Cardiac muscle cell (in vitro differentiated cells and primary cell): ENCODE results near the gene LYRM7. TPM values are rescaled to one million over a fixed set of nuclear protein-coding genes. Genes with fewer than 3 reads are reported as not detected.

ENCODE experiments used
- DNase-seq, 2 donors: peaks; one replicate each; pipeline versions ENCODE4 v3.0.0 to v3.0.0-alpha.2; 2010 to 2017; ENCODE audit warnings: low read depth in 1 of 2, low spot score in 1 of 2
- H3K27ac ChIP-seq: fragments of 200-600 bp; sonication (generic); 2 replicates; pipeline ENCODE4 v1.5.1; 2016
- H3K27me3 ChIP-seq: fragments of 200-600 bp; sonication (generic); 2 replicates; pipeline ENCODE4 v1.6.0; 2016; ENCODE audit warnings: control low read depth
- H3K36me3 ChIP-seq: fragments of 200-600 bp; sonication (generic); 2 replicates; pipeline ENCODE4 v1.5.1; 2016; ENCODE audit warnings: control low read depth
- H3K4me1 ChIP-seq: fragments of 200-600 bp; sonication (generic); 2 replicates; pipeline ENCODE4 v1.8.1; 2017; ENCODE audit warnings: low read depth, mild to moderate bottlenecking, mixed run types
- H3K4me3 ChIP-seq: fragments of 200-600 bp; sonication (generic); 2 replicates; pipeline ENCODE4 v1.5.1; 2016; ENCODE audit warnings: mild to moderate bottlenecking
- H3K9me3 ChIP-seq: fragments of 200-600 bp; sonication (generic); 2 replicates; pipeline ENCODE4 v1.5.1; 2017; ENCODE audit warnings: low read depth, mild to moderate bottlenecking, control low read depth
- polyA plus RNA-seq: library from polyadenylated mRNA; unstranded; fragments of >200 nt; fragmentation: Nextera tagmentation; extraction: Ambion mirVana; gene quantifications from 2 replicates; pipeline ENCODE4 v1.2.1, GENCODE V29; 2016
- total RNA-seq: library from RNA; depleted of rRNA; stranded (reverse); fragments of >200 nt; gene quantifications from 2 replicates; pipeline ENCODE4 v1.2.3, GENCODE V29; 2016
- TF ChIP-seq, protein P1 (sequence below): IDR thresholded peaks from 2 replicates; pipeline ENCODE4 v1.5.1; 2012; ENCODE audit warnings: low read depth, mild to moderate bottlenecking, low read length

LYRM7 gene
- total and polyA plus RNA-seq, 2 experiments from 2014 or later: 7.1 to 25.5 TPM

DNA sequence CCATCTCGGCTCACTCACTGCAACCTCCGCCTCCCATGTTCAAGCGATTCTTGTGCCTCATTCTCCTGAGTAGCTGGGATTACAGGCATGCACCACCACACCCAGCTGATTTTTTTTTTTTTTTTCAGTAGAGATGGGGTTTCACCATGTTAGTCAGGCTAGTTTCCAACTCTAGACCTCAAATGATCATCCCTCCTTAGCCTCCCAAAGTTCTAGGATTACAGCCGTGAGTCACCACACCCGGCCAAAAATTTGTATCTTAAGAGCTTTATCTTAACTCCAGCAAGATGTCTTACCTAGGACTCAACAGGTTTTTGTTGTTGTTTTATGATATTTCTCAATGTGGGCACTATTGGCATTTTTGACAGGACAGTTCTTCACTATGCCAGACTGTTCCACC is 27.9 kb downstream of the LYRM7 start:
- H3K9me3 ChIP-seq: no peaks in the 10 kb centered on the region
- H3K27me3 ChIP-seq: no peaks in the 10 kb centered on the region
- TF ChIP-seq, protein P1, sequence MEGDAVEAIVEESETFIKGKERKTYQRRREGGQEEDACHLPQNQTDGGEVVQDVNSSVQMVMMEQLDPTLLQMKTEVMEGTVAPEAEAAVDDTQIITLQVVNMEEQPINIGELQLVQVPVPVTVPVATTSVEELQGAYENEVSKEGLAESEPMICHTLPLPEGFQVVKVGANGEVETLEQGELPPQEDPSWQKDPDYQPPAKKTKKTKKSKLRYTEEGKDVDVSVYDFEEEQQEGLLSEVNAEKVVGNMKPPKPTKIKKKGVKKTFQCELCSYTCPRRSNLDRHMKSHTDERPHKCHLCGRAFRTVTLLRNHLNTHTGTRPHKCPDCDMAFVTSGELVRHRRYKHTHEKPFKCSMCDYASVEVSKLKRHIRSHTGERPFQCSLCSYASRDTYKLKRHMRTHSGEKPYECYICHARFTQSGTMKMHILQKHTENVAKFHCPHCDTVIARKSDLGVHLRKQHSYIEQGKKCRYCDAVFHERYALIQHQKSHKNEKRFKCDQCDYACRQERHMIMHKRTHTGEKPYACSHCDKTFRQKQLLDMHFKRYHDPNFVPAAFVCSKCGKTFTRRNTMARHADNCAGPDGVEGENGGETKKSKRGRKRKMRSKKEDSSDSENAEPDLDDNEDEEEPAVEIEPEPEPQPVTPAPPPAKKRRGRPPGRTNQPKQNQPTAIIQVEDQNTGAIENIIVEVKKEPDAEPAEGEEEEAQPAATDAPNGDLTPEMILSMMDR: no peak
- H3K27ac ChIP-seq: no peak overlapping the region
- H3K4me1 ChIP-seq: no peaks in the 10 kb centered on the region
- H3K4me3 ChIP-seq: no peak overlapping the region
- H3K36me3 ChIP-seq: peaks cover 11% of the 10 kb centered on the region
- DNase-seq: peak in 1 of 2 donors; percentile 9

DNA sequence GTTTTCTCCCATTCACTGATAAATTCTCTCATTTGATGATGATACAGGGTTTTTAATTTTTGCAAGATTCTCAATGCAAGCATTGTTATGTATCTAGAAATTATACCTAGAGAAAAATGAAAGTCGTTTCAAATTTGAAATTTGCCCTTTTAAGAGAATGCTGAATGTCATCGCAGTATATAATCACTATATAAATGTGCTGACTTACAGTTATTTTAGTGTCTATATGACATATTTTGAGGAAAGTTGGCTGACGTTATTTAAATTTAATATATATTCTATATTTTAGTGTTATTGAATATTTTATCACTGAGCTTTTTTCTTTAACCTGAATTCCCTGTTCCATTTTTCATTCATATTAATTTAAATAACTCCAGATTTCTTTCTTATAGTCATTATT is 29.8 kb downstream of the LYRM7 start:
- no peaks in the 10 kb centered on the region for H3K27me3 ChIP-seq
- no peak overlapping the region for H3K27ac ChIP-seq
- H3K36me3 ChIP-seq: peaks cover 11% of the 10 kb centered on the region
- H3K9me3 ChIP-seq: no peaks in the 10 kb centered on the region
- DNase-seq: no peak
- H3K4me3 ChIP-seq: no peak overlapping the region
- H3K4me1 ChIP-seq: no peaks in the 10 kb centered on the region
- TF ChIP-seq, protein P1: no peak

DNA sequence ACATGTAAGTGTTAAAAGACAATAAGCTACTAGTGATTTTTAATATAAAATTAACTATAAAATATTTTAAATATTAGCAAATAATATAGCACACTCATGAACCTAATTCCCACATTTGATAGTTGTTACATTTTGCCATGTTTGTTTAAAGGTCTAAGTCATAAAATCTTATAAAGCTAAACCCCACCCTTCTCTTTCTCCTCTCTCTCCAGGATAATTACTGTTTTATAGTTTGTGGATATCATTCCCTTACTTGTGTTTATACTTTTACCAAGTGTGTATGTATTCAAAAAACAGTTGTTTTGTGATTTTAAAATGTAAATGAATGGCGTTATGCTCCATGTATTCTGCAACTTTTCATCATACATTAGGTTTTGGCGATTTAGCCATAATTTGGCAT is 34.2 kb downstream of the LYRM7 start:
- H3K4me3 ChIP-seq: no peak overlapping the region
- H3K27me3 ChIP-seq: no peaks in the 10 kb centered on the region
- H3K27ac ChIP-seq: no peak overlapping the region
- no peaks in the 10 kb centered on the region for H3K9me3 ChIP-seq
- H3K36me3 ChIP-seq: peaks cover 7% of the 10 kb centered on the region
- TF ChIP-seq, protein P1: no peak
- no peaks in the 10 kb centered on the region for H3K4me1 ChIP-seq
- DNase-seq: no peak

DNA sequence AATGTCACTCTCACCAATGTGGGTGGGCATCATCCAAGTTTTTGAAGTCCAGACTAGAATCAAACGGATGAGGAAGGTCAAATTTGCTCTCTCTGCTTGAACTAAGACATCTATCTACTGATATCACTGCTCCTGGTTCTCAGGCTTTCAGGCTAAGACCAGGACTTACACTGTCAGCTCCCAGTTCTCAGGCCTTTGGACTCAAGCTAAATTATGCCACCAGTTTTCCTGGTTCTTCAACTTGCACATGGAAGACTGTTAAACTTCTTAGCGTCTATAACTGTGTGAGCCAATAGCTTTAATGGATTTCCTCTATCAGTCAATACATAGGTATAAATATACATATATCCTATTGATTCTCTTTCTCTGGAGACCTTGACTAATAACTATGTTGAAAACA is 35.3 kb downstream of the LYRM7 start:
- TF ChIP-seq, protein P1: no peak
- no peak overlapping the region for H3K4me3 ChIP-seq
- H3K4me1 ChIP-seq: no peaks in the 10 kb centered on the region
- H3K36me3 ChIP-seq: no peaks in the 10 kb centered on the region
- no peaks in the 10 kb centered on the region for H3K9me3 ChIP-seq
- no peaks in the 10 kb centered on the region for H3K27me3 ChIP-seq
- DNase-seq: no peak
- no peak overlapping the region for H3K27ac ChIP-seq

DNA sequence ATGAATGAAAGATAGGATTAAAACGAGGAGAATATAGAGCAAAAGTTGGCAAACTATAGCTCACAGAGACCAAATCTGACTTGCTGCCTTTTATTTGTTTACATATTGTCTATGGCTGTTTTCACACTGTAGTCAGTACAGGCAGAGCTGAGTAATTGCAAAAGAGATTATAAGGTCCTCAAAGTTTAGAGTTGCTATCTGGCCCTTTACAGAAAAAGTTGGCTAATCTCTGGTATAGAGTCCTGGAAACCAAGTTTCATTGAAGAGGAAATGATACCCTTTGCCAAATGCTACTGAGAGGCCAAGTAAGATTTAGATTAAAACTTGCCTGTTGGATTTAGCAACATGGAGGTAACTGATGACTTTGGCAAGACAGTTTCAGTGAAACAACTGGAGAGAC is 36.0 kb downstream of the LYRM7 start:
- H3K27me3 ChIP-seq: no peaks in the 10 kb centered on the region
- H3K36me3 ChIP-seq: no peaks in the 10 kb centered on the region
- no peak for DNase-seq
- H3K27ac ChIP-seq: no peak overlapping the region
- no peaks in the 10 kb centered on the region for H3K4me1 ChIP-seq
- no peaks in the 10 kb centered on the region for H3K9me3 ChIP-seq
- TF ChIP-seq, protein P1: no peak
- no peak overlapping the region for H3K4me3 ChIP-seq

DNA sequence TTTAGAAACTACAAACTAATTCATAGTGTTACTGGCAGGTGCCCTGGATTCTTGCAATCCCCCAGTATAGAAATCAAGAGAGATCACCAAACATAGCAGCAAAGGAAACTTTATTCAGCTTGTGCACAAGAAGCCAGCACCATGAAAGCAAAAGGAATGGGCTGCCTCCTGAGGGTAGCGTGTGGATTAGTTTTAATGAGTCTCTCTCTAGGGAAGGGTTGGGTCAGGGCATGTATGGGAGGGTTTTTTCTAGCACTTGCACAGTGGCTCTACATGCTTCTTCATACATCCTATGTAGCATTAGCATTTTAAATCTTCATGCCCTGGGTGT is 38.4 kb downstream of the LYRM7 start:
- H3K27me3 ChIP-seq: no peaks in the 10 kb centered on the region
- no peaks in the 10 kb centered on the region for H3K9me3 ChIP-seq
- DNase-seq: no peak
- H3K36me3 ChIP-seq: no peaks in the 10 kb centered on the region
- no peak overlapping the region for H3K4me3 ChIP-seq
- TF ChIP-seq, protein P1: no peak
- H3K4me1 ChIP-seq: no peaks in the 10 kb centered on the region
- no peak overlapping the region for H3K27ac ChIP-seq
